Liver (tissue), 3 donors: Measurements from ENCODE around the gene CD300H.

Source experiments
- CTCF ChIP-seq: fragments of 150-350 bp; IDR thresholded peaks from 2 replicates; pipeline ENCODE4 v1.5.1; 2017; ENCODE audit warnings: improper control_type of control experiment, low read depth, low read length; ENCODE audit not compliant: missing input control
- EGR1 ChIP-seq, 2 donors: IDR thresholded peaks; 2 replicates each; pipeline ENCODE4 v1.6.1; 2016 to 2018; ENCODE audit warnings: antibody characterized with exemption in 2 of 2, low read depth in 2 of 2
- FOXA2 ChIP-seq: IDR thresholded peaks from 2 replicates; pipeline ENCODE4 v1.6.1; 2016; ENCODE audit warnings: antibody characterized with exemption
- HNF4A ChIP-seq, 2 donors: conservative IDR thresholded peaks; 2 replicates each; pipeline ENCODE4 v1.6.1; 2016; ENCODE audit warnings: antibody characterized with exemption in 2 of 2, mild to moderate bottlenecking in 2 of 2
- HNF4G ChIP-seq: IDR thresholded peaks from 2 replicates; pipeline ENCODE4 v1.6.1; 2016; ENCODE audit warnings: antibody characterized with exemption
- JUND ChIP-seq, 2 donors: IDR thresholded peaks; 2 replicates each; pipeline ENCODE4 v1.6.1; 2016; ENCODE audit warnings: antibody characterized with exemption in 2 of 2
- MAX ChIP-seq: IDR thresholded peaks from 2 replicates; pipeline ENCODE4 v1.6.1; 2016; ENCODE audit warnings: antibody characterized with exemption
- RAD21 ChIP-seq, 2 donors: IDR thresholded peaks; 2 replicates each; pipeline ENCODE4 v1.6.1; 2016; ENCODE audit warnings: antibody characterized with exemption in 2 of 2, mild to moderate bottlenecking in 2 of 2
- REST ChIP-seq: IDR thresholded peaks from 2 replicates; pipeline ENCODE4 v1.6.1; 2016; ENCODE audit warnings: antibody characterized with exemption, mild to moderate bottlenecking
- TAF1 ChIP-seq: conservative IDR thresholded peaks from 2 replicates; pipeline ENCODE4 v1.6.1; 2016; ENCODE audit warnings: antibody characterized with exemption, mild to moderate bottlenecking
- YY1 ChIP-seq: IDR thresholded peaks from 2 replicates; pipeline ENCODE4 v1.6.1; 2016; ENCODE audit warnings: antibody characterized with exemption, mild to moderate bottlenecking
- ZBTB33 ChIP-seq: IDR thresholded peaks from 2 replicates; pipeline ENCODE4 v1.6.1; 2016; ENCODE audit warnings: antibody characterized with exemption
- donor health status: healthy.
- donor health status: healthy.

GRCh38 chr17:74554909-74555308 lies 12.4 kb downstream of the CD300H start:
- TF ChIP-seq ZBTB33 (no peak), CTCF (no peak), MAX (no peak), YY1 (no peak), TAF1 (no peak), HNF4G (no peak), REST (no peak), EGR1 (IDR thresholded peaks at IDR 0.05; ENCODE audit: low read depth in 2 of 2) (no peak), RAD21 (IDR thresholded peaks at IDR 0.05) (no peak), JUND (IDR thresholded peaks at IDR 0.05) (no peak), FOXA2 (no peak), HNF4A (conservative IDR thresholded peaks at IDR 0.05) (no peak)
